H1 (cell line): Measurements from ENCODE around the gene TRIOBP. TPM values are rescaled to one million over a fixed set of nuclear protein-coding genes. Genes with fewer than 3 reads are reported as not detected.
A peak's percentile ranks its signal among the peaks of the same experiment; 100 is the strongest.

Experiments
- CTCF ChIA-PET: fragments of 300-600 bp; sonication (Branson Sonifier 250); formaldehyde crosslinking; loops from one replicate; lab custom pipeline; 2021; ENCODE audit not compliant: partially characterized antibody; lab: Charles Lee
- POLR2A ChIA-PET: fragments of 300-600 bp; sonication (Branson Sonifier 250); formaldehyde crosslinking; loops from one replicate; lab custom pipeline; 2021; ENCODE audit warnings: inconsistent platforms; ENCODE audit not compliant: partially characterized antibody; lab: Charles Lee
- DNase-seq, 2 experiments: peaks; one replicate each; pipeline versions ENCODE4 v3.0.0 to v3.0.0-alpha.2; 2010 to 2022; ENCODE audit warnings: low spot score in 2 of 2, low read depth in 1 of 2, mixed read lengths in 1 of 2
- FAIRE-seq: peaks from 2 replicates; lab custom pipeline; 2011; peaks lifted over from hg19 to GRCh38; lab: Jason Lieb, UNC
- H2AFZ ChIP-seq: 2 replicates; pipeline ENCODE4 v1.8.1; 2012; ENCODE audit warnings: low read length, inconsistent platforms
- H2AK5ac ChIP-seq: 2 replicates; pipeline ENCODE4 v1.6.1; 2013; ENCODE audit warnings: low read depth, low read length
- H2BK120ac ChIP-seq: replicated peaks from 2 replicates; pipeline ENCODE3; 2013; ENCODE audit warnings: low read depth, low read length, inconsistent platforms
- H2BK12ac ChIP-seq: 2 replicates; pipeline ENCODE4 v1.6.1; 2013; ENCODE audit warnings: low read depth, low read length
- H2BK15ac ChIP-seq: 2 replicates; pipeline ENCODE4 v1.6.1; 2013; ENCODE audit warnings: low read length
- H2BK20ac ChIP-seq: 2 replicates; pipeline ENCODE4 v1.6.1; 2013; ENCODE audit warnings: low read length
- H2BK5ac ChIP-seq: 2 replicates; pipeline ENCODE4 v1.6.1; 2013; ENCODE audit warnings: low read depth, low read length
- H3K14ac ChIP-seq: 2 replicates; pipeline ENCODE4 v1.6.1; 2013; ENCODE audit warnings: inconsistent platforms; ENCODE audit not compliant: insufficient read length
- H3K18ac ChIP-seq: 2 replicates; pipeline ENCODE4 v1.6.1; 2013; ENCODE audit warnings: low read length; ENCODE audit errors: extremely low read depth
- H3K23ac ChIP-seq: 2 replicates; pipeline ENCODE4 v1.6.1; 2013; ENCODE audit warnings: inconsistent platforms; ENCODE audit not compliant: insufficient read length
- H3K23me2 ChIP-seq: 2 replicates; pipeline ENCODE4 v1.6.1; 2013; ENCODE audit warnings: low read depth, low read length
- H3K27ac ChIP-seq: 2 replicates; pipeline ENCODE4 v1.6.1; 2011; ENCODE audit warnings: low read depth, low read length, inconsistent platforms
- H3K27me3 ChIP-seq, 4 experiments: replicated peaks in 1 of 4; 1 replicate in 1 of 4; 2 replicates in 3 of 4; pipeline versions ENCODE4 v1.6.1 to v1.8.1; 2011 to 2013; ENCODE audit warnings: low read length in 3 of 4, mild to moderate bottlenecking in 3 of 4, inconsistent platforms in 2 of 4, mixed read lengths in 2 of 4, moderate library complexity in 1 of 4; ENCODE audit not compliant: control insufficient read depth in 3 of 4, insufficient read depth in 3 of 4; ENCODE audit errors: extremely low read depth in 1 of 4
- H3K36me3 ChIP-seq, 4 experiments: 2 replicates each; pipeline versions ENCODE4 v1.6.1 to v1.8.1; 2011 to 2013; ENCODE audit warnings: mild to moderate bottlenecking in 4 of 4, low read length in 3 of 4, moderate library complexity in 2 of 4, control low read depth in 1 of 4, inconsistent platforms in 1 of 4; ENCODE audit not compliant: insufficient read depth in 4 of 4, control insufficient read depth in 2 of 4
- H3K4ac ChIP-seq: replicated peaks from 2 replicates; pipeline ENCODE3; 2013; ENCODE audit warnings: low read length, low read depth, mixed read lengths, inconsistent platforms; ENCODE audit not compliant: insufficient read length
- H3K4me1 ChIP-seq, 4 experiments: replicated peaks in 1 of 4; 1 replicate in 1 of 4; 2 replicates in 3 of 4; pipeline versions ENCODE4 v1.6.1 to v1.8.1; 2011 to 2013; ENCODE audit warnings: low read length in 3 of 4, inconsistent platforms in 2 of 4, mixed read lengths in 1 of 4; ENCODE audit not compliant: insufficient read depth in 4 of 4, control insufficient read depth in 3 of 4
- H3K4me2 ChIP-seq, 2 experiments: 2 replicates each; pipeline versions ENCODE4 v1.6.1 to v1.8.1; 2011 to 2013; ENCODE audit warnings: low read depth in 2 of 2, low read length in 2 of 2, control low read depth in 1 of 2, inconsistent platforms in 1 of 2, mild to moderate bottlenecking in 1 of 2; ENCODE audit not compliant: insufficient read depth in 1 of 2
- H3K4me3 ChIP-seq, 4 experiments: fragments of 200-600, 300-600 bp in 1 of 4; sonication (generic), shearing (Covaris generic), sonication (Bioruptor Twin) in 1 of 4; 2 replicates each; pipeline versions ENCODE4 v1.5.1 to v1.8.1; 2011 to 2016; ENCODE audit warnings: low read length in 4 of 4, low read depth in 3 of 4, control low read depth in 2 of 4, inconsistent platforms in 2 of 4, mild to moderate bottlenecking in 2 of 4, mixed read lengths in 1 of 4, moderate library complexity in 1 of 4; ENCODE audit not compliant: insufficient read depth in 2 of 4; ENCODE audit errors: extremely low read depth in 1 of 4
- H3K56ac ChIP-seq: replicated peaks from 2 replicates; pipeline ENCODE3; 2013; ENCODE audit warnings: low read depth, mild to moderate bottlenecking, mixed read lengths, low read length, inconsistent platforms; ENCODE audit not compliant: insufficient read length
- H3K79me1 ChIP-seq: 2 replicates; pipeline ENCODE4 v1.6.1; 2013; ENCODE audit warnings: low read depth, low read length, control low read depth
- H3K79me2 ChIP-seq, 2 experiments: 2 replicates each; pipeline versions ENCODE4 v1.6.1 to v1.8.1; 2012 to 2013; ENCODE audit warnings: low read length in 2 of 2, mild to moderate bottlenecking in 2 of 2, inconsistent platforms in 1 of 2; ENCODE audit not compliant: insufficient read depth in 2 of 2, control insufficient read depth in 1 of 2
- H3K9ac ChIP-seq, 4 experiments: replicated peaks in 1 of 4; 1 replicate in 1 of 4; 2 replicates in 3 of 4; pipeline versions ENCODE4 v1.6.1 to v1.8.1; 2011 to 2013; ENCODE audit warnings: low read depth in 3 of 4, low read length in 3 of 4, control low read depth in 2 of 4, mild to moderate bottlenecking in 2 of 4, moderate library complexity in 2 of 4, inconsistent platforms in 1 of 4; ENCODE audit errors: extremely low read depth in 1 of 4
- H3K9me3 ChIP-seq, 2 experiments: 2 replicates each; pipeline versions ENCODE4 v1.6.1 to v1.8.1; 2012 to 2013; ENCODE audit warnings: mild to moderate bottlenecking in 2 of 2, moderate library complexity in 2 of 2, control low read depth in 1 of 2, inconsistent platforms in 1 of 2, low read depth in 1 of 2, low read length in 1 of 2, mixed read lengths in 1 of 2; ENCODE audit not compliant: insufficient read depth in 2 of 2
- H4K20me1 ChIP-seq, 2 experiments: replicated peaks in 1 of 2; 2 replicates each; pipeline versions ENCODE3 to v1.8.1; 2011 to 2013; ENCODE audit warnings: inconsistent platforms in 2 of 2, low read length in 2 of 2, mild to moderate bottlenecking in 1 of 2; ENCODE audit not compliant: insufficient read depth in 2 of 2, control insufficient read depth in 1 of 2
- H4K5ac ChIP-seq: 2 replicates; pipeline ENCODE4 v1.6.1; 2013; ENCODE audit warnings: low read length, low read depth, mixed read lengths, inconsistent platforms; ENCODE audit not compliant: insufficient read length
- H4K8ac ChIP-seq: 2 replicates; pipeline ENCODE4 v1.8.0; 2013; ENCODE audit warnings: mild to moderate bottlenecking, moderate library complexity, low read length, inconsistent platforms; ENCODE audit not compliant: insufficient read depth; ENCODE audit errors: extremely low read depth
- H4K91ac ChIP-seq: replicated peaks from 2 replicates; pipeline ENCODE3; 2013; ENCODE audit warnings: low read length, mixed read lengths, inconsistent platforms; ENCODE audit not compliant: insufficient read length
- NANOG ChIP-seq: IDR thresholded peaks from 2 replicates; pipeline ENCODE4 v1.6.1; 2011; ENCODE audit warnings: low read length, low read depth, mild to moderate bottlenecking, inconsistent platforms; ENCODE audit not compliant: insufficient read depth, poor library complexity, severe bottlenecking
- YY1 ChIP-seq: IDR thresholded peaks from 2 replicates; pipeline ENCODE4 v1.6.1; 2011; ENCODE audit warnings: low read depth, mild to moderate bottlenecking, low read length
- WGBS, 2 experiments: shearing (Covaris generic) in 1 of 2; methylation state at CpG; one replicate each; pipeline versions ENCODE4 v1.1.6 to v1.1.7; 2013 to 2015; ENCODE audit warnings: low lambda C conversion rate in 2 of 2, mixed read lengths in 2 of 2, inconsistent platforms in 1 of 2, low coverage in 1 of 2, missing lambda C conversion rate in 1 of 2; ENCODE audit not compliant: insufficient replicate concordance in 2 of 2, insufficient coverage in 1 of 2, insufficient read length in 1 of 2; ENCODE audit errors: extremely low coverage in 1 of 2, missing lambda C conversion rate in 1 of 2; 5-methylcytosine and 5-hydroxymethylcytosine counted together
- polyA plus RNA-seq, 7 experiments: library from polyadenylated mRNA; depleted of rRNA in 3 of 7; stranded (reverse) in 5 of 7; unstranded in 2 of 7; fragments of >200 nt in 5 of 7; fragments of 200-250 nt in 2 of 7; gene quantifications; 1 replicate in 5 of 7; 2 replicates in 1 of 7; 4 replicates in 1 of 7; pipeline versions ENCODE4 v1.2.1 to v1.2.3, GENCODE V29; 2011 to 2013; ENCODE audit warnings: missing spikeins in 2 of 7, mixed read lengths in 2 of 7
- total RNA-seq: library from RNA; stranded (reverse); fragmentation: NEBNext Ultra II Directional; extraction: Animal tissue kit (Norgen Biotek cat#: 25700); gene quantifications from 2 replicates; pipeline ENCODE4 v1.2.1, GENCODE V29; 2021

The TRIOBP gene
- total and polyA plus RNA-seq, 2 of the 8 experiments (the other 6 are each of a cell fraction or from before 2014, with no cell fraction given) = 18.2 to 27.3 TPM

DNA sequence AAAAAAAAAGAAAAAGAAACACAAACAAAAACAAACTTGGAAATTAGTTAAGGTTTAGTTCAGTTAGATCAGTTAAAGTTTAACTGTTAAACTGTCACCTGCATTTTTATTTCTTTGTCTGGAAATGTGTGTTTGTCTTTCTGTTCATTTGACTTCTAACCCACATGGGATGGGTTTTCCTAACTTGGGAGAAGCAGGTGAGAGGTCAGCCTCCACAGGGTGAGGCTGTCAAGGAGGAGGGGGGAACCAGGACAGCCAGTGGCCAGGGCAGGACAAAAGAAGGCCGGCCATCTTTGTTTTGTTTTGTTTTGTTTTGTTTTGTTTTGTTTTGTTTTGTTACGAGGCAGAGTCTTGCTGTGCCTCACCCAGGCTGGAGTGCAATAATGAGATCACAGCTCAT lies 97.5 kb downstream of the TRIOBP start:
- Histone ChIP-seq H2BK120ac (no peak overlapping the region), H3K4me1 (no peaks in the 10 kb centered on the region), H3K9ac (no peak overlapping the region), H3K9me3 (no peaks in the 10 kb centered on the region), H2AK5ac (no peak overlapping the region), H3K27ac (no peak overlapping the region), H2BK12ac (no peak overlapping the region), H3K4ac (no peak overlapping the region), H2BK5ac (no peak overlapping the region), H3K23ac (no peak overlapping the region), H4K8ac (no peak overlapping the region), H4K5ac (no peak overlapping the region), H2BK15ac (no peak overlapping the region), H2AFZ (no peak overlapping the region), H3K18ac (no peak overlapping the region), H3K27me3 (peaks cover 0 to 6% (median 3%) of the 10 kb centered on the region in 4 experiments; a peak in 3 of 7 replicates), H3K14ac (no peak overlapping the region), H4K20me1 (no peaks in the 10 kb centered on the region), H3K79me1 (no peaks in the 10 kb centered on the region), H4K91ac (no peak overlapping the region), H3K36me3 (no peaks in the 10 kb centered on the region), H3K23me2 (no peaks in the 10 kb centered on the region), H2BK20ac (no peak overlapping the region), H3K4me3 (no peak overlapping the region), H3K56ac (no peak overlapping the region), H3K4me2 (no peak overlapping the region), H3K79me2 (no peaks in the 10 kb centered on the region)
- 87% methylated on average over 2 of the region's 2 CpGs; no CpG with 5 or more reads in 1 of the 2 experiments for WGBS, 2 experiments
- no peak for DNase-seq
- TF ChIP-seq NANOG = no peak
- TF ChIP-seq YY1 = 0 out of 2 replicates have a peak, but pooled peaks have one; percentile 13
- no peak for FAIRE-seq
- ChIA-PET CTCF (interaction anchor here (0.6 to 1.9 kb wide), 5 partner anchors 11 to 157 kb away, joined by 3 to 5 read pairs (median 4); no protein-coding TSS in a partner anchor), POLR2A (interaction anchor here (0.7 to 2.2 kb wide), 5 partner anchors 9 to 47 kb away, joined by 3 to 6 read pairs (median 4); a partner anchor contains a TSS)
